HG02571 (cell line): ENCODE data around the gene FER.
"Not testable (repeated sequence)": the region's sequence is repeated elsewhere in the genome, so short reads cannot be mapped to it uniquely, and the experiment has no call there.

Experiments used
- ATAC-seq: cut with Tn5 transposase; IDR thresholded peaks from one replicate; pipeline ENCODE4 v1.9.1; 2021; ENCODE audit warnings: mild to moderate bottlenecking, moderate library complexity; ENCODE audit not compliant: unreplicated experiment

The FER gene

DNA sequence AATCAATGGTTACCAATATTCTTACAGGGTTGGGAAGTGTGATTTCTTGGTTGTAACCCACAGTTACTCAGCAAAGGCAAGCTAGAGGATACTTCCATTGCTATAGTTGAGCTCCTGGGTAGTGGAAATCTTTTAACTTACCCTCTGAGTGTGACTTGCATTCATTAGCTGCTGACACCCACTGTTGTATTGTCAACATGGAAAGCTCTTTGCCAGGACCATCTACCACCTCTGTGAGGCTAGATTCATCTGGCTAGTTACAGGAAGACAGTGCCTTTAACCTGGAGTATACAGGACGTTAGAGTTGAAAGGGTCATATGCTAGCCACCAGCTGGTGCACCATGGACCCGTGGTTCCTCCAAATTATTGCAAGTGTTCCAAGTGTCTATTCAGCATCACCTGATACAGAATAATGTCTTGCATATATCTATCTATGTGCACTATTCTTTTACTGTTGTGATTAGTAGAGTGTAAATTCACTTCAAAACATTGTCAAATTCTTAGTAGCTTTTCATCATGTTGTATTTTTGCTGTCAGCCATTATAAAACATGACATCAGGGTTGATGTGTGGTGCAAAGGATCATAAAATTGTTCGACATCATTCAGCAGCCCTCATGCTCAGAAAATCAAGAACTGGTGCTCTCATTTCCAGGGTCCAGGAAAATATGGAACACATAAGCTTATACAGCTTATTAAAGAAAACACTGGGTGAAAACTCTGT is 423.1 kb downstream of the FER start:
- ATAC-seq, result no peak

DNA sequence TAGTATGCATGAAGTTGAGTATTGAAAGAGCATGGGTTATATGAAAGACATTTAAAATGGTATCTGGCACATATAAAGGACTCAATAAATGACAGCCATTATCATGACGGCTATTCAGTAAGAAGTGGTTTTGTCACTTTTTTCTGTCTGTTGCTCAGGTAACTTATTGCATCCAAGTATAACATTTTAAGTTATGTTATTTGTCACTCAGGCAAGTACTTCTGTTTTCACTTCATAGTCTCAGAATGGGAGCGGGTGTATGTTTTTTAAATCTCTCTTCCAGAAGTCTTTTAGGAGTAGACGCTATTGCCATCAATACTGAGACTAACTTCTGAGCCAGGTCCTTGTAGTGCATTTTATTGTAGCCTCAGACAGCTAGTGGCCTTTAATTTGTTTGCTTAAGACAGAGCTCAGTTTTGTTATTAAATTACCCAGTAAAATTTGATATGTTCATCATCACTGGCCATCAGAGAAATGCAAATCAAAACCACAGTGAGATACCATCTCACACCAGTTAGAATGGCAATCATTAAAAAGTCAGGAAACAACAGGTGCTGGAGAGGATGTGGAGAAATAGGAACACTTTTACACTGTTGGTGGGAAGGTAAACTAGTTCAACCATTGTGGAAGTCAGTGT is 423.9 kb downstream of the FER start:
- not testable (repeated sequence) for ATAC-seq

DNA sequence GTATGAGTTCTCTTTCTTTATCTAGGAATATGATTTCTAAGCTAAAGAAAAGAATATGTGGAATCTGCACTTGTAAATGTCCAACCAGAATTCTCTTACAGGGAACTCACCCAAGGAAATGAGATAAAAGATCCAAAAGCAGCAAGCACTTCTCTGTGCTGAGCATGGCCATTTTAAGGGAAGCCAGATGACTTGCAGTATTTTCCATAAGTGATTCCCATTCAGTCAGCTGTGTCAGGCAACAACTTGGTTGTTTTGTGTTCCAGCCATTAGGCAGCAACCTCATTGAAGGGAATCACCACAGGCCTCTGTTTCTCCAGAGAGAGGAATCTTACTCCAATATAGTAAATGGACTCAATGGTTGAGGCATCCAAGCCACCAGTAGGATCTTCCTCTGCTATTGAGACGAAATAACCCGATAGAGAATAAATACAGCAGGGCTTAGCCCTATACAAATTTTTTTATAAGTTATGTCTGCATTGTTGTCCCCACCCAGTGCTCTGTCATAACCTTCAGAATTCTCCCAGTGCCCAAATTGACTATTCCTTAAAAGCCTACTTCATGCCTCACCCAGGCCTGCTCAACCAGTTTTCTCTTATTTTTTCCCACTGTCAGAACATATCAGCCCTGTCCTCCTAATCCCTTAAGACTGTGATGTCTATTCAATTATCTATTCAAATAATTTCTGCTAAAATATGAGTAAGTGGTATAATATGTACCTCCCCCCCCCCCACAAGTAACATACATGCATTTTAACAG is 425.5 kb downstream of the FER start:
- no peak for ATAC-seq

DNA sequence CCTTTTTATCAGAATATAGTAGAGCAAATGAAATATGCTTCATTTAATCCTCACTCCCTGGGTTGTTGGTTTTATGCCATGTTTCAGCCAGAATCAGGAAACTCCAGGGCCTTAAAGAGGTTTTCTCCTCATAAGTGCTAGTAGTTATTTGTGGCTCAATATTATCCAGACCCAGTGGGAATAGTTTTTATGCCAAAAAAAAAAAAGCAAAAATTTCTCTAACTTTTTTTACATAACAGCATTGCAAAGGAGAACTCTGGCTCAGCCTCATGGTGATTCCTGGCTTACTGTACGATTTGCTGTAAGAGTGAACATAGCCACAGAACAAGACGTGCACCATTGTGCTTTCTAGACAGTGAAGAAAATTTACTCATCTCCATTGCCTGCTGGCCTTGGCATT is 429.5 kb downstream of the FER start:
- no peak for ATAC-seq

DNA sequence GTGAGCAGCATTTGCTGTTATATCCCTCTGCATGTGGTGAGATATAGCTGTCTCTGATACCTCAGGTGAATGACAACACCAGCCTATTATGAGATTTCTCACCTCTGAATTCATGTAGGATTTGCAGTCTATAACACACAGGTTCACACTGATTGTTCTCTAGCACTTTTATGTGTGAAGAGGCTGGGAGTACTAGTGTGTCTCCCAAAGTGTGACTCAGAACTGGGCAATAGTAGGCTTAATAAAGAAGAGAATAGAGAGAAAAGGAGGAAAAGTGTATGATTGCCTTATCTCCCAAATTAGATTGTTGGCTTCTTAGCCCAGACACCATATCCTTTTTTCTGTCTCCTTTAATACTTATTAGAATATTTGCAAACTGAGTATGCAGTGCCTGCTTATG is 430.1 kb downstream of the FER start:
- no peak for ATAC-seq

DNA sequence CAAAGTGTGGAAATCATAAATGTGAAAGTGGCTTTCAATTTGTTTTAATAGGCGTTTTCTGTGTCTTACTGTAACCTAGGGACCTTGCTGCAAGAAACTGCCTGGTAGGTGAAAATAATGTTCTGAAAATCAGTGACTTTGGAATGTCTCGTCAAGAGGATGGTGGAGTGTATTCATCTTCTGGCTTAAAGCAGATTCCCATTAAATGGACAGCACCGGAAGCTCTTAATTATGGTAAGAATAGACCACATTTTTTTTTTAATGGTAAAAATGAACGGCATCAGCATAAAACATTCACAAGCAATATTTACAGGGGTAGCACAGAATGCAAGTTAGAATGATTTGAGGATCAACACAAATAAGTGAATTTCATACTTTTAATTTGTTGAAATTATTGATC is 433.0 kb downstream of the FER start:
- no peak for ATAC-seq

DNA sequence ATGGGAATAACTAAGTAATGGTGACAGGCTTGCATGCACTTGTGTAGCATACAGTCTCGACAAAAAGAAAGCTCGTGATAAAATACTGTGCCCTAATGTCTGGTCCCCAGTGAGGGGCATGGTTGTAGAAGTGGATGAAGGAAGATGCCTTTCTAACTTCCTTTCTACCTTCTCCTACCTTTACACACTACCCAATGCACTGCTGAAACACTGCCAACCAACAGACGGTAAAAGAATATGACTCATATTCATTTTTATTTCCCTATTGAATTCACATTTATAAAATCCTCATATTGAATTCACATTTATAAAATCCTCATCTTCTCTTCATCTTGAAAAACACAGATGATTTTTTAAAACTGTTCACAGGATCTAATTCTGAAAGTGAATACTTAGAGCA is 439.1 kb downstream of the FER start:
- no peak for ATAC-seq

DNA sequence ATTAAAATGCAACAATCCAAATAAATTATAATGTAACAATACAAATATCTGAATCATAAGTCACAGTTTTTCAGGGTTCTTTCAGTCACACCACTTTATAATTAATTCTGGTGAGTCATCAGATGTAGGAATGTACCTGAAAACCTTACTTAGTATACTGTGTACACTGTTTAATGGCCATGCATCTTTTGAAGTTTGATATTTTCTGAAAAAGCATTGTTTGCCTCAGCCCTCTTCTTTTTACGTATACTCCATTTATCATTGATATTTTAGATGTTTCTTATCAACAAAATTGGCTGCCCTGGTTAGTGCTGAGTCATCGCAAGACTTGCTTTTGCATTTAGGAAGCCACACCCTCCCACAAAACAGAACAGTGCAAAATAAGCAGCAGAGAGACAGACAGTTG is 443.5 kb downstream of the FER start:
- ATAC-seq, result peak; percentile 60

DNA sequence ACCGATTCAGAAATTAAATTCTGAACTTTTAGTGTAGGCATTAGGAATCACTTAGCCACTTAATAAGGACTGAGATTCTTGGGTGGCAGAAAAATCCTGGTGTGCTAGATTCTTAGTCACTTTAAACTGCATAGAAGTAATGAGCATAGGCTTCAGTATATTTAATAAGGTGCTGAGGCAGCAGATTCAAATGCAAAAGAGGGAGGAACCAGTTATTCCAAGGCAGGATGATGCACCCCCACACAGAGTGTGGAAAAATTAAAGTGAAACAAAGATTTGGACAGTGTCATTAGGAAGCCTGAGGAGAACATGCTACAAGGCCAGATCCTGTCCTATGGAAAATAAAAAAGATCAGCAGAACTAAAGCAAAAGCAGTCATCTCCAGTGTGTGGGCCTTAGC is 444.3 kb downstream of the FER start:
- no peak for ATAC-seq

DNA sequence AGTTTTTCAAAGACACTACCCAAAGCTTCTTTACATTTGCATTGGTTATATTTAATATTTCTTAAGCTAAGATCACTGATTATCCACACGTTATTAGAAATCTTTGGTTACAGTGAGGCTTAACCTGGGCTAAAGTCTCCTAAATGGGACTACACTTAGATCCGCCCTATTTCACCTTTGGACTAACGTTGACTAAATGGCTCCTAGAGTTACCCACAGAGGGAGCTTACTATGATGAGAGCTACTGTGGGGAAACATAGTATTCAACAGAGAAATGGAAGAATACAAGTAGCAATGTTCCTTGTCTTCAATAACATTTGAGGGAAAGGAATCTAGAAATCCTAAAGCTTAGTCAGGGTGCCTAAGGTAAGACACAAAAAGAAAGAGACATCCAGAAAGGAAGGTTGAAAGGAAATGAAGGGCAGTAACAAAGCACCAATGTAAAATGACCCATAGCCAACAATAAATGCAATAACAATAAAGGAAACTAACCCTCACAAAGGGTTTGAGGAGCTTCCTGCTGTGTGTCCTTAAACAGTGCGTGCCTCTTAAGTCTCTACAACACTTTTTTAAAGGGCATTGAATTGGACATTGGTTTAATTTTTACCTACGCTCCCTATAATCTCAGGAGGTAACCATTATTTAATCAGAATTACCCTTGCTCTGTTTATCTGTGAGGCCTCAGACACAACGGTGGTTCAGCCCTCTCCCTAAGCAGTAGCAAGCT is 445.0 kb downstream of the FER start:
- no peak for ATAC-seq

DNA sequence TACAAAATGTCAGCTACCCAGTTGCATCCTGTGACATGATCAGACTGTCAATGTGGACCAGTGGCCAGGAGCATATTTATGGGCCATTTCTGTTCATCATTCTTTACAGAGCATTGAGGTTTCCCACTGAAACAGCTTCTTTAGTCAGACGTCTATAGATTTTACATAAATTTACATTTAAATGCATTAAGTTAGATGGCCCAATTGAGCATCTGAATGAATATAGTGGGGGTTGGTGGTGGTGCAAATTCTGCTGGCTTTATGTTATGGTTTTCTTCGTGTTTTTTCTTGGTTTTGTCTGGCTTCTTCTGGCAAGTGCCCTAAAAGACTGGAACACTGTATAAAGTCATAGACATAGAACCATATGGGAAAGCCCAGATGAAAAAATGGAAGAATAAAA is 448.0 kb downstream of the FER start:
- no peak for ATAC-seq

DNA sequence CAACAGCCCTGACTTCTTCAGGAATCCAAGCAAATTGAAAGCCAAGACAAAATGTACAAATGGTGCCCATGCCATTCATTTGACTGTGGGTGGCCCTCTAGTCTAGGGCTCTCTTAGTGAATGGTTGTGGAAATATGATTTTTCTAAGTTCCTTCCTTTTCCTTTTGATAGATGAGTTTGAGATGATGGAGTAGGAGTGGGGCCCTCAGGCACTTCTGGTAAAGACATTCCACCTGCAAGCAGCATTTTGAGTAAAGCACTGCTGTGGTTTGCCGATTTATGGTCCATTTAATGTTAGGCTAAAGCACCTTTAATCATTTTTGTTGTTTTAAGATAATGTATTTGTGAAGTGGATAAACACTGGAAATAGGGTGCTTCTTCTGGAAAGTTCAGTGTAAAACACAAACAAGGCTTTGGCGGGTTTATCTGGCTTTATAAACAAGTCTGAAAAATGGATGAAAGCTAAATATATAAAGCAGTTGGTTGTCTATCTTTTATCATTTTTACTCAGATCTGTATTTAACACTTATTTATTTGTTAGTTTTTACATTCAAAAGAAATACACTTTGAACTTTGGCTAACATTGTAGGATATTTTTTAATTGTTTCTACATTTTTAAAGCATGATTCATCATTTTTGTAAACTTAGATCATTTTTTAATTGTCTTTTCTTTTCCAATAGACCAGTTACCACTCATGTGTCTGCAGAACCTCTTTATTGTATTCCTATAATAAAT is 448.6 kb downstream of the FER start:
- no peak for ATAC-seq

DNA sequence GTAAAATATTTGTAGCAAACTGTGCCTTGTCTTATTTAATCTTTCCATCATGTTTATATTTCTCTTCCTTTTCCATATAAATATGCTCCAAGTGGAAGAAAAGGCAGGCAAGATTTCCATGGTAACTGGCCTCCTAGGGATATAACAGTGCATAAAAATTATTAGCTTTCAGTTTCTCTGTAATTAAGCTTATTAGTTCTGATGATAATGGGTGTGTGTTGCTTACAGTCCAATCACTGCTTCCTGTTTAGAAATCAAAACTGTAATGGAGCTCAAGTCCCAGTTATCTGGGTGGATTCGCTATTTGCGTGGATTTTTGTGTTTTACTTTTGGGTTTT is 449.1 kb downstream of the FER start:
- no peak for ATAC-seq

DNA sequence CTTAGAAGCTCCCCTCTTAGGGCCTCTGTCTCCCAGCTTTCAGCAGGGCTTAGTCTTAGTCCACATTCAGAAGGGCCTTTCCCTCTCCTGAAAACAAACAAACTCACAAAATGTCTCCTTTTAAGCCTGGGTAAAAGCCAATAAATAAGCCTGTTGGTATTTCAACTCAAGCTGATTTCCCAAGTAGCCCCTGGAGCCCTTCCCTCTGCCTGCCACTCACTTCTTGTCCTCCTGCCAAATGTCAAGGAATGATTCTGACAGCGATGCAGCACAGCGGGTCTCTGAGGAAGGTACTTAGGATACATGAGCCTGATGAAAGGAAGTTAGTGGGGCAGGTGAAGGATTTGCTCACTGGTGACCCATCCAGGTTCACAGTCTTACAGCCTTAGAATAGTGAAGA is 451.6 kb downstream of the FER start:
- no peak for ATAC-seq

DNA sequence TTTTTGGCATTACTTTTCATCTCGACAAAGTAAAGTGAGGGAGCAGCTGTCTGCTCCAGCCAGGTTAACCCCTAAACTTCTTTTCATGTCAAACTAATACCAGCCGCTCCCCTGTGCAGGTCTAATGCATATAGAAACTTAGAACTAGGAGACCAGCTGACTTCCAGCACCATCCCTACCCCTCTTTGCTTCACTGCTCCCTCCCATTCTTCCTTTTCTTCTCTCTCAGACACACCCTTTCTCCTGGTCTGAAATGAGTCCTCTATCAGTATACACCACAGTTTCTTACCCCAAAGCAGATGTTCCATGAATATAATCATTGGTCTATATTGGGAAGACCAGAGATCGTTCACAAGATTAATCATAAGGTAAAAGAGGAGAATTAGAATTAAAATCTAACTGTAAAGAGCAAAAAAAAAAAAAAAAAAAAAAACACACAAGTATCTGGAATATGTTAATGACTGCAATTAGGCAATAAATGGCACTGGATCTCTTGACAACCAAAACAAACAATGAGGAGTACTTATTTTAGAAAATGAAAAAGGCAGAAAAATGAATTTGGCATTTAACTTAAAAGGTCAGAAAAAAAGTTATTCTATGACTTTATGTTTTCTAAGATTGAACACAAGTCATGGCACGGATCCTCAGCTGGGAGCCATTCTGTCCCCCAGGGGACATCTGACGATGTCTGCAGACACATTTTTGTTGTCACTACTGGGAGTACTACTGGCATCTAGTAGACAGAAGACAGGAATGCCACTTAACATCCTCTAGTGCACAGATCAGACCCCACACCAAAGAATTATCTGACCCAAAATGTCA is 452.3 kb downstream of the FER start:
- no peak for ATAC-seq

DNA sequence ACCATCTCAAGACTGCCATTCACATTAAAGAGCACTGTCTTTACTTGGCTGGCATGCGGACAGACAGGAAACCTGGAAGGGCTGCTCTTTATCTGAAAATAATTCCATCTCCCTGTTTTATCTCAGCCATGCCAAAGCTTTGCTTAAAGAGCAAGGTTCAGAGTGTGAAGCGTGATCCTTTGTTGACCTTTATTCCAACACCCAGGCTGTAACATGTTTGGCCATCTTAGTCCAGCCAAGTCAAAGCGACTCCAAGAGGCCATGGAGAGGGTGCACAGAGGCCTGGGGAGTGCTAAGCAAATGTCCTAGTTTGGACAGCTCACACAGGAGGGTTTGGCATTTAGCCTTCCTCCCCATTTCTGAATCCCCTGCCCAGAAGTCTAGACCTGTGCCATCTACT is 467.3 kb downstream of the FER start:
- ATAC-seq, result no peak

DNA sequence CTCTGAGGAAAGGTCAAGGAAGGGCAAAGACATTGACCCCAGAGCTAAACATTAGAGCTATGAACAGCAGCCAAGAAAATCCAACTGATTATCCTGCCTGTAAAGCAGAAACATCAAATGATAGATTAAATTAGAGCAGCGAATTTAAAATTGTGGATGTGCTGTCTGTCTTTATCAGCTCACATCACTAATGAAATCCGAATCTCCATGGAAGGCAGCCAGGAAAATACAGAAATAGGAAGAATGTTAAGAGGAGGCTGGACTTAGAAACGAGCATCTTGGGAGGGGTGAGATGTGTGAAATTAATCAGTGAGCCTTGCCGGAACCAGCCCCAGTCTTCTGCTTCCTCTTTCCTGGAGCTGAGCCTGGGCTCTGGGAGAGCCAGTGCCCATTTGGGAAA is 471.1 kb downstream of the FER start:
- ATAC-seq, result no peak

DNA sequence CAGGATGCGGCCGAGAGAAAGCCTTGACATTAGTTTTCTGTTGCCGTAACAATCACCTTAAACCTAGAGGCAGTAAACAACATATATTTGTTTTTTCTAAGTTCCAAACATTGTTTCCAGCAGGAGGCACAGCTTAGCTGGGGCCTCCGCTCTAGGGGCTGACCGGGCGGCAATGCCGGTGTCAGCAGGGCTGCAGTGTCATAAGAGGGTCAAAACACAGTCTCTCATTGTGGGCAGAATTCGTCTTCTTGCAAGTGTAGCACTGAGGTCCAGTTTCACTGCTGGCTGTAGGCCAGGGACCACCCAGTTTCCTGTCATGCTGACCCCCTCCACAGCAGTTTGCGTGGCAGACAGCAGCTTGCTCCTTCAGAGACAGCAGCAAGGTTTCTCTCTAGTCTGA is 475.8 kb downstream of the FER start:
- ATAC-seq, result no peak

DNA sequence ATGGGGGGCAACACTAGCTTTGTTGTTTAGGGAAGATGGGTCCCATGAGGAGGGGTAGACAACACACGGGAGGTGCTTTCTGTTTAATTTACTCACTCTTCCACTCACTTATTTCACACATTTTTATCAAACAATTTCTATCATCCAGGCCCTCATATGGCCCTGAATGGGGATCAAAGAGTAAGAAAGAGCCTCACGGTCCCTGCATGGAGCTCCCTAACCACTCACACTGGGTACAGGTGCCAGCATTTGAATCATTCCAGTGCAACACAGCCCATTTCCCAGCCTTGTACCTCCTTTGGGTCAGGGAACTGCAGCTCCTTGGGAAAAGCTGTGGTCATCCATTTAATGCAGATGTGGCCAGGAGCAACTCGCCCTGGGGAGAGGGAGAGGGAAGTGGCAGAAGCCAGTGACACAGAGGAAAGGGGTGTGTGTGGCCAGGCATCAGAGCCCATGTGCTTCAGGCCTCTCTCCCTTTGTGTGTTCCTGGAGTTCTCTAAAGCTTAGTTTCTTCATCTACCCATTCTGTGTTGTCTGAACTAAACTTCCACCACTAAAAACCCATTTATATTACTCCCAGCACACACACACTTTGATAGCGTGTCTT is 476.7 kb downstream of the FER start:
- no peak for ATAC-seq
